GM19035 (cell line): ENCODE measurements around the gene TRABD.
"Not testable (repeated sequence)": the region's sequence is repeated elsewhere in the genome, so short reads cannot be mapped to it uniquely, and the experiment has no call there.

ENCODE experiments used
- ATAC-seq: cut with Tn5 transposase; IDR thresholded peaks from one replicate; pipeline ENCODE4 v1.9.1; 2021; ENCODE audit not compliant: unreplicated experiment

TRABD gene

DNA sequence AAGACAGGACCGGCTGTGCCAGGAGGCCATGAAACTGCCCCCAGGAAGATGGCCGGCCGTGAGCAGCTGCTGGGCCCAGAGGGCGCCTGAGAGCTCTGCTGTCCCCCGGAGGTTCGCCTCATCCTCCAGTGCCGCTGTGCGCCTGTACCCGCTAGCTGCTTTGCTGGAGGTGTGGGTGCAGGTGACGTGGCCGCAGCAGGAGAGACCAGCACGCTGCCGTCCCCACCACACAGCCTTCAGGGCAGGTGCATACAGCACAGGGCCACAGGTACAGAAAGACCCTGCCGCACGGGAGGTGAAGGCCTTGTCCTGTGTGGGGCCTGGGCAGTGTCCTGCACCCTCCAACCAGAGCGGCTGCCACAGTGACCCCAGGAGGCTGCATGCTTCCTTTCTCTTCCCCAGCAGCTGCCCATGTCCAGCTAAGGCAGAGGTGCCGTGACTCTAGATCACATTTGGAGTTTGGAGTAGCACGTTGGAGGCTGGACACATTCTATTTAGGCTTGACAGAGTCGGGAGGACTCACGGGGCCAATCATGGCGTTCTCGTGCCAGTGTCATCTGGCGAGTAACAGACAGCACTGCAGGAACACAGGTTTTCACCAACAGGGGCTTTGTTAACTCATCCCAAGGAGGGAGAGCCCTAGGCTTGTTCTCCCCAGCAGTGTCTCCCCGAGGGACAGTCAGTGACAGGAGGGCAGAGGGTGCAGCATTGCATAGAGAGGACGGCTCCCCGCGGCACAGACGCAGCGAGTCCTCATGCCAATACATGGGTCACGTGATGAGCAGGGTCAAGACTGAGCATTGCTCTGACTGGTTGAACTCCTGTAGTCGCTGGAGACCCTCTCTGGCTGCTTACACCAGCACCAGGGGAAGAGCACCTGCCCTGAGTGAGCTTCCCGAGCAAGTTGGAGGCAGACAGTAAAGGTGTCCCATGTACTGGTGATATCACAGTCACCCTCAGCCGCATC, 33.9 kb upstream of the TRABD start:
- ATAC-seq: no peak

DNA sequence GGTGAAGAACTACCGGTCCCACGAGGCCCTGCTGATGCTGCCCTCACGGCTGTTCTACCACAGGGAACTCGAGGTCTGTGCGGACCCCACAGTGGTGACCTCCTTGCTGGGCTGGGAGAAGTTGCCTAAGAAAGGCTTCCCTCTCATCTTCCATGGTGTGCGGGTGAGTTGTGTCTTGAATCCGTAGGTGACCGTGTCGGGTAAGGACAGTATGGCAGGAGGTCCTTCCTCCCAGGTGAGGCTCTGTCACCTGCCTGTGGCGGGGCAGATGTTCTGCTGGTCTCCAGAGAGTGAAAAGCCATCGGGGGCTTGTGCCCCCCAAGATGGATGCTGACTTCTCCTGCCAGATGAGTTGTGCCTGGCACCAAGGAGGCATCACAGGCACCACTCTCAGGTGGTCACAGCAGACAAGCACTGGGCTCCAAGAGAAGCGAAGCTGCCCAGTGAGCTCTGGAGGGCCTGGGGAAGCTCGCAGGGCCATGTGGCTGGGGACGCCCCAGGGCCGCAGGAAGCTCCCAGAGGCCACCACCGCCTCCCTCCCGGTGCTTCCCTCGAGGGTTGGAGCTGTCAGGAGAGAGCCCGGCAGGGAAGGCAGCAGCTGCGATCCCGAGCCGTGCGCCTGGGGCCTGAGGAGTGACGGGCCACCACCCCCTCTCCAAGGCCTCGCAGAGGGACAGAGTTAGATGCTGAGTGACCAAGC, 32.5 kb upstream of the TRABD start:
- no peak for ATAC-seq

DNA sequence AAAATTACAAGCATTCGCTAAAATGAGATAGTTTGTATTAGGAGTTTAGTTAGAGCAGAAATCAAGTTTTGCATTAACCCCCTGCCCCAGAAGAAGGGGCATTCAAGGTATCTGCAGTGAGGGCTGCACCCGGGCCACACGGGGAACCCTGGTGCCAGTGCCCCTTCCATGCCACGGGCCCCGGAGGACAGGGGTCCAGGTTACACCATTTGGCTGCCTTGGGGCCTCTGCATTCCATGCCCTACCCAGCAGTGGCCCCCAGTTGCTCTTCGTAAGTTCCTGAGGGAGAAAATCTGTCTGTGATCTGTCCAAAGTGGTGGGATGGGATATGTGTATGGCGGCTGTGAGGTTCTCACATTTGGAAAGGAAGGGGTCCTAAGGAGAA, 32.0 kb upstream of the TRABD start:
- no peak for ATAC-seq

DNA sequence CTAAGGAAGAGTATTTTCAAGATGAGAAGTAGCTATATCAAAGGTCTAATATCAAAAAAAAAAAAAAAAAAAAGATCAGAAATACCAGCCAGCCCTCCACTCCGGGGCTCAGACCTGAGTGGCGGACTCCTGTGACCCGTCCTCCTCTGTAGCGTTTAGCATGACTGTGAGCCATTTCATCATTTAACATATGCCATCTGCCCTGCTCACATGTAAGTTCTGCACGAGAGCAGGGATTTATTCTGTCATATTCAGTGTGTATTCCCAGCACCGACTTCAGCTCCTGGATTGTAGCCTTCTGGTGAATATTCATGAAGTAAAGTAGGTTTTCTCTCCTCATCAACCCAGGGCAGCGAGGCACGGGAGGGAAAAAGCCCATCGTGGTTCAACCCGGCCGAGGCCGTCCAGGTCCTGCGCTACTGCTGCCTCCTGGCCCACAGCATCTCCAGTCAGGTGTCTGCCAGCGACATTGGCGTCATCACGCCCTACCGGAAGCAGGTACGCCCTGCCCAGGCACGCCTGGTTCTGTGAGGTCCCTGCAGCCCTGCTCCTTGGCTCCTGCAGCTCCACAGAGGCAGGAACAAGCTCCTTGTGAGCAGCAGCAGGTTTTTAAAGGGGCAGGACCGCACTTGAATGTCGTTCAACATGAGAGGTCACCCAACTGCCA, 27.9 kb upstream of the TRABD start:
- no peak for ATAC-seq

DNA sequence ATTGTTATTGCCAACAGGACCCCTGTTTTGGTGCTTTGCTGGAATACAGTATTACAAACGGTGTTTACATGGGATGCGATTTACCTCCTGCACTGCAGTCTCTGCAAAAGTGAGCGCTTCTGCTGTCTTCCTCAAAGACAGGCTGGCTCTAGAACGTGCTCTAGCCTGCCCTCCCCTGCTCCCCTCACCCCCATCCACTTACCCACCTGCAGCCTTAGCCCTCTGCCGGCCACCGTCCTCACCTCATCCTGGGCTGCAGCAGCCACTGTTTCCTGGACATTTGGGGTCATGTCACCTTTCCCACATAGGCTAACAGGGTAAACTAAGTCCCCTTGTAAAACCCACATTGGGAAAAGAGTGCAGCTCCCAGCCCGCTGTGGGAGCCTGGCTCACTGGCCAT, 24.8 kb upstream of the TRABD start:
- ATAC-seq: no peak

DNA sequence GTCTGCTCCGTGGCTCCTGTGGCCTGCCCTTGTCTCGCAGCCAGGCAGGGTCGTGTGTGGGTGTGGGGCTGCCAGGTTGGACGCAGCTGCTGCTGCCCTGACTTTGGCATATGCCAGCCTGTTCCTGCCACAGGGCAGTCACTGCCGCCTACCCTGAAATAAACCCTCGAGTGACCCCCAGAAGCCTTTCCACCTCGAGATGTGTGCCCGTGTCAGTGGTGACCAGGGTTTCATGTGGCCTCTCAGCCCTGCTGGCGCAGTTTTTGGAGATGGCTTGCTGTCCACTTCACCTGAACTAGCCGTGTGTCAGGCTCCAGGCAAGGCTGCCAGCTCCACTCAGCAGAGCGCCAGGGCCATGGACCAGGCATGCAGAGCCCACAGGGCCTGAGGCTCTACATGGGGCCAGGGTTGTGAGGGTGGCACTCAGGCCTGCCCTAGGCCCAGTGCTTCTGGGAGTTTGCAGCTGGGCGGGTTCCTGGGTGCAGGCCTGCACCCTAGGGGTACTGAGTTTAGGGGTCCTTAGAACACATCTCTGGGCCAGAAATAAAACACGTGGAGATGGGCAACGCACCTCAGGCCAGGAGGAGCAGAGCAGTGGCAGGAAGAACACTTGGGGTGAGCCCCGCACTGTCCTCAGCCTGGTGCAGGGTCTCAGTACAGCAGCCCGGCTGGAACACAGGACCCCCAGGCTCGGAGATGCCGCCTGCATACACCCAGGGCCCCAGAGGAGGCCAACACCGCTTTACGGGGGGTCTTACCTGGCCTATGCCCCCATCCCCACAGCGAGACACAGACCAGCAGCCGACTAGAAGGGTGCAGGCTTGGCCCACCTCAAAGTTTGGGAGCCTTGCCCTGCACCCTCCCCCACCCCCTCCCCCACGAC, 24.0 kb upstream of the TRABD start:
- ATAC-seq: no peak

DNA sequence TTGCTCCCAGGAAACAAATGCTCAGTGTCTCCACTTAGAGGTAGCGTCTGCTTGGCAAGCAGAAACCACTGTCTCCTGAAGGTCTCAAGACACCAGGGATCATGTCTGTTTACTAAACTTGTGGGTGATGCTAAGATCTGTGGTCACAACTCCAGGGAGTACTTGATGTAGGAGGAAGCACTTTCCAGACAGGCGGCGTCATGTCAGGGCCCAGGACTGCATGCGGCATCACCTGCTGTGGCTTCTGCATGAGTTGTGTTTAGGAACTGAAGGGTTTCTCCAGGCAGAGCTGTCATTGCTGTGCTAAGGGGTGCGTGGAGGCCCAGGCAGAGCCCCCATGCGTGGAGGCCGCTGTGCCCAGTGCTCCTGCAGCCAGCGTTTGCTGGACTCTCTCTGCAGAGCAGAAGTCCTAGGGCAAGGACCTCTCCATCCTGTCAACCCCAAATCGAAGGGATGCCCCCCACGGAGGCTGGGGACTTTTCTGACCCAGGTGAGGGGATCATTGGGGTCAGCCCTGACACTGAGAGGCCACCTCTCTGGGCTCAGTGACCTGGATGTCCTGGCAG, 23.2 kb upstream of the TRABD start:
- no peak for ATAC-seq

DNA sequence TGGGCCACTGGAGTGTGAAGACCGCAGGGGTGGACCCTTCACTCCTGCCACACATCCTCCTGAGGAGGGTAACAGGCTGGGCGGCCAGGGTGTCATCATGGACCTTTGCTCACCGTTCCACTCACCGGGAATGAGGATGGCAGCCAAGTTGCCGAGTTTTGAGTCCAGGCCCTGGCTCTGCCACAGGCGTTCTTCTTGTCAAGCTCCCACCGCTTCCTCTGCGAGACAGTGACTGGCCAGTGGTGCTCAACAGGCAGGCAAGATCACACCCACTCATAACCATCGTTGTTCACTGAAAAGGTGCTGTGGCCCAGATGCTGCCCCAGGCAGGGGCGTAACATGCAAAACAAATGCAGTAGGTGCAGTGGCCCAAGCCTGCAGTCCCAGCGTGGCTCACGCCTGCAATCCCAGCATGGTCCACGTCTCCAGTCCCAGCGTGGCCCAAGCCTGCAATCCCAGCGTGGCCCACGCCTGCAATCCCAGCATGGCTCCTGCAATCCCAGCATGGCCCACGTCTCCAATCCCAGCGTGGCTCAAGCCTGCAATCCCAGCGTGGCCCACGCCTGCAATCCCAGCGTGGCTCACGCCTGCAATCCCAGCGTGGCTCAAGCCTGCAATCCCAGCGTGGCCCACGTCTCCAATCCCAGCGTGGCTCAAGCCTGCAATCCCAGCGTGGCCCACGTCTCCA, 20.1 kb upstream of the TRABD start:
- ATAC-seq: no peak

DNA sequence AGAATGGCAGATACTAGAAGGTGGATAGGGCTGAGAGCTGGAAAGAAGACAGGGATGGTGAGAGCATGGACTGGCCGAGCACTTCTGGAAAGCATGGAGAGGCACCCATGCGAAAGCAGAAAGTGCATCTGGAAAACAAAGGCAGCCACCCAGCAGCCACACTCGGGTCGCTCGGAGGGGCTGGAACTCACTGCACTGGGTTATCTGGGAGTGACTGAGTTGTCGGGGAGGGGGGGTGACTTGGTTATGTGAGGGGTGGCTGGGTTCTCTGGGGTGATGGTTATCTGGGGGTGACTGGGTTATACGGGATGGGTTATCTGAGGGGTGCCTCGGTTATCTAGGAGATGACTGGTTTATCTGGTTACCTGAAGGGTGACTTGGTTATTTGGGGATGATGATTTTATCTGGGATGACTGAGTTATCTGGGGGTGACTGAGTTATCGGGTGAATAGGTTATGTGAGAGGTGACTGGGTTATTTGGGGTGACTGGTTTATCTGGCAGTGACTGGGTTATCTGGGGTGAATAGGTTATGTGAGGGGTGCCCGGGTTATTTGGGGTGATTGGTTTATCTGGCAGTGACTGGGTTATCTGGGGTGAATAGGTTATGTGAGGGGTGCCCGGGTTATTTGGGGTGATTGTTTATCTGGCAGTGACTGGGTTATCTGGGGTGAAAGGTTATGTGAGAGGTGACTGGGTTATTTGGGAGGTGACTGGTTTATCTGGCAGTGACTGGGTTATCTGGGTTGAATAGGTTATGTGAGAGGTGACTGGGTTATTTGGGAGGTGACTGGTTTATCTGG, 17.8 kb upstream of the TRABD start:
- ATAC-seq: no peak

DNA sequence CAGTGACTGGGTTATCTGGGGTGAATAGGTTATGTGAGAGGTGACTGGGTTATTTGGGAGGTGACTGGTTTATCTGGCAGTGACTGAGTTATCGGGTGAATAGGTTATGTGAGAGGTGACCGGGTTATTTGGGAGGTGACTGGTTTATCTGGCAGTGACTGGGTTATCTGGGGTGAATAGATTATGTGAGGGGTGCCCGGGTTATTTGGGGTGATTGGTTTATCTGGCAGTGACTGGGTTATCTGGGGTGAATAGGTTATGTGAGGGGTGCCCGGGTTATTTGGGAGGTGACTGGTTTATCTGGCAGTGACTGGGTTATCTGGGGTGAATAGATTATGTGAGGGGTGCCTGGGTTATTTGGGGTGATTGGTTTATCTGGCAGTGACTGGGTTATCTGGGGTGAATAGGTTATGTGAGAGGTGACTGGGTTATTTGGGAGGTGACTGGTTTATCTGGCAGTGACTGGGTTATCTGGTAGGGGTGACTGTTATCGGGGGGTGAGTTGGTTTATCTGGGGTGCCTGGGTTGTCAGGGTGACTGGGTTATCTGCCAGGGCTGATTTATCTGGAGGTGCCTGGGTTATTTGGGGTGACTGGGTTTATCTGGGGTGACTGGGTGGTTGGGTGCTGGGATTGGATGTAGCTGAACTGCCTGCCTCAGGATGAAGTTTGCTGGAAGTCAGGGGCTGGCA, 17.1 kb upstream of the TRABD start:
- ATAC-seq: not testable (repeated sequence)

DNA sequence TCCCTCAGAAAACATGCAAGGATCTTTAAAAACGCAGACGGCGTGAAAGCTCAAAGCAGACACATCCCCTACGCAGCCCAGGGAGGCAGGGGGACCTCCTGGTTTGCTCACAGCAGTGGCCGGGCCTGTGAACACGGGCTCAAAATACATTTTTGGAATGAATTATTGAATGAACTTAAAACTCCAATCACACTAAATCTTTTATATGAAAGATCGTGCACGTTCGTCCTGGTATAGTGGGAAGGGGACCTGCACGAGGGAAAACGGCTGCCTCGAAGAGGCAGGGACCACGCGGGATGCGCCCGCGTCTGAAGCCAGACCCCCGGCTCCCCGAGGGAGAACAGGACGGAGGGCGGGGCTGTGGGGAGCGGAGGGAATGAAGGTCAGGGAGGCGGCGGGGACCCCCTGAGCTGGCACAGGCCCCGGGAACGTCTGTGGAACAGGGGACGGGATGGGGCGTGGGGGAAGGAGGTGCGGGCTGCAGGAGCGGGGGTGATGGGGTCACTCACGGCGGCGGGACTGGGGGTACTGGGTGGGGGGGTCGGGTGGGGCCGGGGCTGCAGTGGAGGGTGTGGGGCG, 16.4 kb upstream of the TRABD start:
- ATAC-seq: no peak

DNA sequence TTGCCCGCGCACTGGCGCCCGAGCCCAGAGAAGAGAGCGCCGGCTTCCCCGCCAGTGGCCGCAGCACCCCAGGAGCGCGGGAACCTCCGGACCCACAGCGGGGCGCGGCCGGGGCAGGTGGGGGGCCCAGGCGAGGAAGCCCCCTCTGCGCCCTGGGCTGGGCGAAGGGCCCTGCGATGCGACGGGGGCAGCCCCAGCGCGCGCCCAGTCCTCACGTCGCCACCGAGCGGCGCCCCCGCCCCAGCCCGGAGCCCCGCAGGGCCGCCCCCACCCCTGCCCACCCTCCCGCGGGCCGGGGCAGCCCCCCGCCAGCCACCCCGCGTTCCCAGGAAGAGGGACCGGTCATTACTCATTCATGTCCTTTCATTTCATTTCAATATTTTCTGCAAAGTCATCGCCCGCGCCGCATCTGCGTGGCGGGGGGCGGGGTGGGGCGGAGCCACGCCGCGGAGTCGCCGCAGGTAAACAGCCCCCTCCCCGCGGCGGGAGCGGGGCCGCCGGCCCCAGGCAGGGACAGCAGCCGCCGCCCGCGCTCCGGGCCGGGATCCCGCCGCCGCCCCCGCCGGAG, 15.9 kb upstream of the TRABD start:
- ATAC-seq: no peak

DNA sequence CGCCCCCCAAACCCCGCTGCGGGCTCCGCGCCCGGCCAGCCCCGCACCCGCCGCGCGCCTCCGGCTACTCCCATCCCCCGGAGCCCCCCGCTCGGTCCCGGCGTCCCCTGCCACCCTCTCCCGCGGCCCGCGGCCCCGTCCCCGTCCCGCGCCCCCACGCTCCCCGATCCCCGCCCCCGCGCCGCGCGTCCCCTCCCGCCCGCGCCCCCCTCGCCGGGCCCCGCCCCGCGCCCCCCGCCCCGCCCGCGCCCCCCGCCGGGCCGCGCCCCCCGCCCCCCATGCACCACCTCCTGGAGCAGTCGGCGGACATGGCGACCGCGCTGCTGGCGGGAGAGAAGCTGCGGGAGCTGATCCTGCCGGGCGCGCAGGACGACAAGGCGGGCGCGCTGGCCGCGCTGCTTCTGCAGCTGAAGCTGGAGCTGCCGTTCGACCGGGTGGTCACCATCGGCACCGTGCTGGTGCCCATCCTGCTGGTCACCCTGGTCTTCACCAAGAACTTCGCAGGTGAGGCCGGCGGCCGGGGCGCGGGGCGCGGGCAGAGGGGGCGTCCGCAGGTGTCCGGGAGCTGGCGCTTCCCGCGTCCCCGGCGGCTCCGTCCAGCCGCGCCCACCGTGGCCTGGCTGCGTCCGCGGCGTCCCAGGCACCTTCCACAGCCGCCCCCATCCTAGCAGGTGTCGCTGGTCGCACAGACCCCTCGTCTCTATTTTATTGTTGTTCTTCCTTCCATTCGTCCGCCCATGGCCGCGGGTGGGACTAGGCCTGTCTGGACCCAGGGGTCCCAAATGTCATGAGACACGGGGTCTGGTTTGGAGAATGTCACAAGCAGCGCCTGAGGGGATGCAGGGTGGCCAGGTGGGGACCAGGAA, 15.0 kb upstream of the TRABD start, which contains the start of gene PANX2:
TSS of gene PANX2 (plus strand) at position 279 of the 866 bp plus-strand sequence. CDS start at position 279, 0 bp downstream.
- no peak for ATAC-seq

DNA sequence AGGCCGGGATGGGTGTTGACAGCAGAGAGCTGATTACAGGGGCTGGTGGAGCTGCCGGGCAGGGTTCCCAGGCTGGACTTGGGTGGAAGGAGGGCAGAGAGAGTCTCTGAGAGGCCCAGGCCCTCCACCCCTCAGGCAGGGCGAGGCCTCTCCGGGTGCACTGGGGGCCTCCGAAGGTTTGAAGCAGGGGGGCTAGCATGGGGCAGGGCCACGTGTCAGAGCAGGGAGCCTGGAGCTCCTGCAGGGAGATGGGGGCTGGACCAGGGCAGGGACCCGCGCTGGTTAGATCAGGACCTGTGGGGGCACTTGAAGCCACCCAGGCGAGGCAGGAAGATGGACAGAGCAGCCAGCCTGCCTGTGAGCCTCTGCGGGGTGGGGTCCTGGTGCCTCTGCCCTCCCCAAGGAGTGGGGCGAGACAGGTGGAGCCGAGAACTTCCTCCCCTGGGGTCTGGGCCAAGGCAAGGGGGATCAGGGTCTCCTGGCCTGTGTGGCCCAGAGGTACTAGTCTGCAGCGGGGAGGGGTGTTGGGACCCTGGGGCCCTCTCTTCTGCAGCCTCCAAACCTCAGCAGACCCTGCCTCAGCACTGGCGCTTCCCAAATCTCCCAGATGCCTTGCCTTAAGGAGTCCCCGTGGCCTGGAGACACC, 14.3 kb upstream of the TRABD start:
- ATAC-seq: no peak

DNA sequence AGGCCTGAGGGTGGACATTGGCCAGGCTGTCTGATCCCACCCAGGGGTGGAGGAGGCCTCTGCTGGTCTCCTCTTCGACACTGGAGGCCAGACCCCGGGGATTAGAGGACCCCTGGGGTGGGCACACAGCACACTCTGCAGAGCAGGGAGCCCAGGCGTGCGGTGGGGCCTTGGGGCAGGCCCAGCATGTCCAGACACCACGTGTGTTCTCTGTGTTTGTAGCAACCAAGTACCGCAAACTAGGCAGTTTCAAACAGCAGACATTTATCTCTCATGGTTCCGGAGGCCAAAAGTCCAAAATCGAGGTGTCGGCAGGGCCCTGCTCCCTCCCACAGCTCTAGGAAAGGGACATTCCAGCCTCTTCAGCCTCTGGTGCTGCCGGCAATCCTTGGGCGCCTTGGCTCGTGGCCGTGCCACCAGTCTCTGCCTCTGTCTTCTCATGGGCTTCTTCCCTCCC, 13.7 kb upstream of the TRABD start:
- no peak for ATAC-seq
